IMR-90 (cell line): ENCODE measurements around the gene CD5L. TPM values are rescaled to one million over a fixed set of nuclear protein-coding genes. Genes with fewer than 3 reads are reported as not detected.

Experiments
- ATAC-seq: fragments of 200-7000 bp; cut with Tn5 transposase; 2 replicates; pipeline ENCODE4 v1.9.1; 2020; ENCODE audit warnings: low read depth, mild to moderate bottlenecking, moderate library complexity
- BruUV-seq: library from RNA; stranded (reverse); fragments of 400-500 nt; replicated peaks from 2 replicates; lab custom pipeline; 2021; lab: Mats Ljungman, UMichigan
- CTCF ChIA-PET: fragments of 300-600 bp; formaldehyde crosslinking; extraction: SDS; loops from one replicate; lab custom pipeline; 2021; ENCODE audit warnings: antibody characterized with exemption; lab: Yijun Ruan, JAX
- POLR2A ChIA-PET: fragments of 300-600 bp; sonication (Branson Sonifier 250); formaldehyde crosslinking; loops from one replicate; lab custom pipeline; 2022; ENCODE audit warnings: antibody characterized with exemption; ENCODE audit not compliant: unreplicated experiment; lab: Charles Lee
- DNase-seq: peaks from one replicate; pipeline ENCODE4 v3.0.0; 2013
- H2AFZ ChIP-seq: replicated peaks from 2 replicates; pipeline ENCODE3; 2013; ENCODE audit warnings: low read length, mild to moderate bottlenecking; ENCODE audit not compliant: poor library complexity
- H2AK5ac ChIP-seq: 2 replicates; pipeline ENCODE4 v1.6.1; 2013; ENCODE audit warnings: low read depth, low read length, inconsistent platforms
- H2AK9ac ChIP-seq: replicated peaks from 2 replicates; pipeline ENCODE3; 2013; ENCODE audit warnings: mild to moderate bottlenecking, low read depth, low read length, moderate library complexity; ENCODE audit not compliant: poor library complexity
- H2BK120ac ChIP-seq: 2 replicates; pipeline ENCODE4 v1.6.1; 2013; ENCODE audit warnings: low read depth, low read length, inconsistent platforms
- H2BK15ac ChIP-seq: 3 replicates; pipeline ENCODE4 v1.6.1; 2013; ENCODE audit warnings: low read depth, low read length, inconsistent platforms
- H2BK20ac ChIP-seq: 2 replicates; pipeline ENCODE4 v1.6.1; 2013; ENCODE audit warnings: low read depth, mild to moderate bottlenecking, inconsistent platforms, low read length, moderate library complexity
- H2BK5ac ChIP-seq: 2 replicates; pipeline ENCODE4 v1.6.1; 2013; ENCODE audit warnings: mild to moderate bottlenecking, low read depth, low read length, inconsistent platforms; ENCODE audit not compliant: poor library complexity, severe bottlenecking
- H3K14ac ChIP-seq: replicated peaks from 2 replicates; pipeline ENCODE4 v1.6.1; 2013; ENCODE audit warnings: low read depth, low read length, inconsistent platforms
- H3K18ac ChIP-seq: 2 replicates; pipeline ENCODE4 v1.6.1; 2013; ENCODE audit warnings: low read depth, low read length, control low read depth
- H3K23ac ChIP-seq: 2 replicates; pipeline ENCODE4 v1.6.1; 2013; ENCODE audit warnings: low read depth, low read length, inconsistent platforms
- H3K27ac ChIP-seq: 2 replicates; pipeline ENCODE4 v1.5.1; 2013; ENCODE audit warnings: mild to moderate bottlenecking, control low read depth, low read length; ENCODE audit not compliant: insufficient read depth
- H3K27me3 ChIP-seq: 2 replicates; pipeline ENCODE4 v1.6.1; 2013; ENCODE audit warnings: low read length; ENCODE audit not compliant: control insufficient read depth, insufficient read depth
- H3K36me3 ChIP-seq: 2 replicates; pipeline ENCODE4 v1.6.1; 2013; ENCODE audit warnings: low read length, mixed read lengths; ENCODE audit not compliant: control insufficient read depth, insufficient read depth
- H3K4ac ChIP-seq: 2 replicates; pipeline ENCODE4 v1.6.1; 2013; ENCODE audit warnings: low read depth, low read length, inconsistent platforms
- H3K4me1 ChIP-seq: 2 replicates; pipeline ENCODE4 v1.6.1; 2013; ENCODE audit warnings: low read length, mixed read lengths; ENCODE audit not compliant: control insufficient read depth, insufficient read depth
- H3K4me2 ChIP-seq: 2 replicates; pipeline ENCODE4 v1.6.1; 2013; ENCODE audit warnings: low read depth, mild to moderate bottlenecking, control low read depth, low read length, moderate library complexity
- H3K4me3 ChIP-seq: 2 replicates; pipeline ENCODE4 v1.5.1; 2013; ENCODE audit warnings: low read depth, mild to moderate bottlenecking, control low read depth, low read length, moderate library complexity; ENCODE audit not compliant: insufficient read depth
- H3K56ac ChIP-seq: 2 replicates; pipeline ENCODE4 v1.6.1; 2013; ENCODE audit warnings: low read length, inconsistent platforms; ENCODE audit not compliant: insufficient read depth; ENCODE audit errors: extremely low read depth
- H3K79me1 ChIP-seq, 2 experiments: 2 replicates each; pipeline ENCODE4 v1.6.1; 2013; ENCODE audit warnings: low read length in 2 of 2, inconsistent platforms in 1 of 2, low read depth in 1 of 2
- H3K9ac ChIP-seq: 2 replicates; pipeline ENCODE4 v1.6.1; 2013; ENCODE audit warnings: low read depth, low read length, control low read depth
- H3K9me1 ChIP-seq: 2 replicates; pipeline ENCODE4 v1.6.1; 2013; ENCODE audit warnings: low read length, inconsistent platforms; ENCODE audit not compliant: insufficient read depth
- H3K9me3 ChIP-seq: 2 replicates; pipeline ENCODE4 v1.6.1; 2013; ENCODE audit warnings: low read length; ENCODE audit not compliant: control insufficient read depth, insufficient read depth
- H4K20me1 ChIP-seq: 2 replicates; pipeline ENCODE4 v1.6.1; 2013; ENCODE audit warnings: low read length, inconsistent platforms; ENCODE audit not compliant: insufficient read depth
- H4K5ac ChIP-seq: 2 replicates; pipeline ENCODE4 v1.6.1; 2013; ENCODE audit warnings: mild to moderate bottlenecking, low read depth, low read length, control low read depth
- H4K8ac ChIP-seq, 2 experiments: 2 replicates each; pipeline ENCODE4 v1.6.1; 2013; ENCODE audit warnings: low read depth in 2 of 2, low read length in 2 of 2, control low read depth in 1 of 2, inconsistent platforms in 1 of 2
- H4K91ac ChIP-seq: 2 replicates; pipeline ENCODE4 v1.6.1; 2013; ENCODE audit warnings: low read depth, low read length, inconsistent platforms; ENCODE audit not compliant: insufficient read depth
- BHLHE40 ChIP-seq: fragments of 150-350 bp; IDR thresholded peaks from 2 replicates; pipeline ENCODE4 v1.6.1; 2016; ENCODE audit warnings: mild to moderate bottlenecking, low read depth, low read length
- CEBPB ChIP-seq: IDR thresholded peaks from 2 replicates; pipeline ENCODE4 v1.6.1; 2012; ENCODE audit warnings: low read depth, low read length, improper control_type of control experiment
- CHD1 ChIP-seq: IDR thresholded peaks from 2 replicates; pipeline ENCODE4 v1.6.1; 2012; ENCODE audit warnings: low read depth, low read length, improper control_type of control experiment
- CTCF ChIP-seq: conservative IDR thresholded peaks from 2 replicates; pipeline ENCODE4 v1.5.1; 2012; ENCODE audit warnings: mild to moderate bottlenecking, low read depth, low read length, improper control_type of control experiment
- ELK1 ChIP-seq: fragments of 150-350 bp; IDR thresholded peaks from 2 replicates; pipeline ENCODE4 v1.6.1; 2016; ENCODE audit warnings: low read depth, mild to moderate bottlenecking, low read length, moderate library complexity, borderline replicate concordance
- FOS ChIP-seq: fragments of 150-350 bp; IDR thresholded peaks from 2 replicates; pipeline ENCODE4 v1.6.1; 2016; ENCODE audit warnings: low read depth, low read length
- MAFK ChIP-seq: IDR thresholded peaks from 2 replicates; pipeline ENCODE4 v1.6.1; 2012; ENCODE audit warnings: low read depth, low read length, improper control_type of control experiment
- MAZ ChIP-seq: IDR thresholded peaks from 2 replicates; pipeline ENCODE4 v1.6.1; 2012; ENCODE audit warnings: low read depth, mild to moderate bottlenecking, low read length, improper control_type of control experiment, moderate library complexity, borderline replicate concordance
- MXI1 ChIP-seq: IDR thresholded peaks from 2 replicates; pipeline ENCODE4 v1.6.1; 2012; ENCODE audit warnings: low read depth, mild to moderate bottlenecking, low read length, moderate library complexity, borderline replicate concordance
- NFE2L2 ChIP-seq: fragments of 150-350 bp; IDR thresholded peaks from 2 replicates; pipeline ENCODE4 v1.6.1; 2016; ENCODE audit warnings: low read depth, mild to moderate bottlenecking, low read length
- POLR2A ChIP-seq: IDR thresholded peaks from 2 replicates; pipeline ENCODE4 v1.6.1; 2012; ENCODE audit warnings: mild to moderate bottlenecking, low read depth, low read length
- RAD21 ChIP-seq: IDR thresholded peaks from 2 replicates; pipeline ENCODE4 v1.6.1; 2012; ENCODE audit warnings: low read length, improper control_type of control experiment
- RCOR1 ChIP-seq: IDR thresholded peaks from 2 replicates; pipeline ENCODE4 v1.6.1; 2012; ENCODE audit warnings: mild to moderate bottlenecking, low read length, improper control_type of control experiment; ENCODE audit not compliant: insufficient replicate concordance
- RFX5 ChIP-seq: IDR thresholded peaks from 2 replicates; pipeline ENCODE4 v1.8.0; 2012; ENCODE audit warnings: low read depth, mild to moderate bottlenecking, low read length, moderate library complexity
- SMC3 ChIP-seq: fragments of 150-350 bp; IDR thresholded peaks from 2 replicates; pipeline ENCODE4 v1.6.1; 2016; ENCODE audit warnings: low read depth, mild to moderate bottlenecking, antibody characterized with exemption, low read length, moderate library complexity
- USF2 ChIP-seq: fragments of 150-350 bp; IDR thresholded peaks from 2 replicates; pipeline ENCODE4 v1.6.1; 2017; ENCODE audit warnings: mild to moderate bottlenecking, antibody characterized with exemption, low read length, low read depth
- WGBS, 2 experiments: methylation state at CpG; one replicate each; pipeline versions ENCODE4 v1.1.5 to v1.1.7; 2013; ENCODE audit warnings: missing lambda C conversion rate in 2 of 2; ENCODE audit not compliant: insufficient read length in 1 of 2; ENCODE audit errors: extremely low coverage in 2 of 2; 5-methylcytosine and 5-hydroxymethylcytosine counted together
- dilution Hi-C: fragments of 300-500 bp; cut with HindIII; formaldehyde crosslinking; loops from one replicate; pipeline ENCODE4 v1.14.3; 2018; ENCODE audit warnings: low sequenced_read_pairs; ENCODE audit not compliant: unreplicated experiment
- in situ Hi-C: fragments of 300-500 bp; cut with MboI; formaldehyde crosslinking; loops from 3 replicates; pipeline ENCODE4 v1.14.3; 2019; ENCODE audit warnings: low sequenced_read_pairs, inconsistent platforms, mixed read lengths
- intact Hi-C: fragments of 100-400 bp; cut with micrococcal nuclease; formaldehyde crosslinking; loops from 2 replicates; pipeline ENCODE4 v1.10.0; 2022
- polyA plus RNA-seq, 3 experiments: library from polyadenylated mRNA; depleted of rRNA; stranded (reverse); fragments of >200 nt; gene quantifications; 2 replicates each; pipeline ENCODE4 v1.2.3, GENCODE V29; 2012; ENCODE audit warnings: low replicate concordance in 1 of 3
- total RNA-seq: library from RNA; depleted of rRNA; stranded (reverse); fragments of >200 nt; gene quantifications from 2 replicates; pipeline ENCODE4 v1.2.3, GENCODE V29; 2012

Gene CD5L
- total and polyA plus RNA-seq, 2 of the 4 experiments (the other 2 are of a cell fraction) = not detected

GRCh38 chr1:157831968-157832626 is 9.5 kb downstream of the CD5L start:
- no peaks in the 10 kb centered on the region for H3K79me1 ChIP-seq
- H3K9ac ChIP-seq = no peak overlapping the region
- no peak overlapping the region for H4K8ac ChIP-seq
- no peaks in the 10 kb centered on the region for H3K9me3 ChIP-seq
- H4K91ac ChIP-seq = no peak overlapping the region
- no peak for ATAC-seq
- no peak overlapping the region for H2BK120ac ChIP-seq
- 33% methylated on average over 1 of the region's 4 CpGs; no CpG with 5 or more reads in 1 of the 2 experiments for WGBS, 2 experiments
- no peaks in the 10 kb centered on the region for H3K9me1 ChIP-seq
- no peak overlapping the region for H3K27ac ChIP-seq
- H3K18ac ChIP-seq = no peak overlapping the region
- H2BK15ac ChIP-seq = no peak overlapping the region
- no peaks in the 10 kb centered on the region for H3K27me3 ChIP-seq
- H4K20me1 ChIP-seq = no peaks in the 10 kb centered on the region
- BruUV-seq = no TSS peak
- no peak overlapping the region for H3K4me2 ChIP-seq
- no peak overlapping the region for H3K56ac ChIP-seq
- H3K4me3 ChIP-seq = no peak overlapping the region
- H3K14ac ChIP-seq = no peak overlapping the region
- H2AK9ac ChIP-seq = no peak overlapping the region
- no peak for DNase-seq
- intact Hi-C loops = no loop called here
- H3K4ac ChIP-seq = no peak overlapping the region
- no peak overlapping the region for H4K5ac ChIP-seq
- H2BK5ac ChIP-seq = no peak overlapping the region
- TF ChIP-seq MAFK (no peak), MXI1 (no peak), BHLHE40 (no peak), NFE2L2 (no peak), POLR2A (no peak), ELK1 (no peak), MAZ (no peak), RCOR1 (no peak), RFX5 (no peak), CEBPB (no peak), SMC3 (no peak), USF2 (no peak), CHD1 (no peak), FOS (no peak), CTCF (no peak), RAD21 (no peak)
- no peak overlapping the region for H2AFZ ChIP-seq
- H3K23ac ChIP-seq = no peak overlapping the region
- no peak overlapping the region for H2BK20ac ChIP-seq
- ChIA-PET POLR2A (no interaction called here), CTCF (no interaction called here)
- in situ Hi-C loops = no loop called here
- H2AK5ac ChIP-seq = no peak overlapping the region
- dilution Hi-C loops = no loop called here
- no peaks in the 10 kb centered on the region for H3K4me1 ChIP-seq
- no peaks in the 10 kb centered on the region for H3K36me3 ChIP-seq
